DND-41 (cell line): Measurements from ENCODE around the gene MYOD1.

ENCODE experiments used
- ATAC-seq: fragments of 200-7000 bp; cut with Tn5 transposase; 3 replicates; pipeline ENCODE4 v1.9.1; 2021; ENCODE audit warnings: low read depth; ENCODE audit not compliant: insufficient read depth
- DNase-seq: peaks from one replicate; pipeline ENCODE4 v3.0.0-alpha.2; 2020
- H2AFZ ChIP-seq: 2 replicates; pipeline ENCODE4 v1.6.0; 2012; ENCODE audit warnings: low read depth, low read length
- H3K27ac ChIP-seq: 2 replicates; pipeline ENCODE4 v1.5.1; 2012; ENCODE audit warnings: low read length, inconsistent platforms
- H3K27me3 ChIP-seq: fragments of 200-600 bp; sonication (generic); 2 replicates; pipeline ENCODE4 v1.6.0; 2012; ENCODE audit warnings: low read length, mild to moderate bottlenecking, inconsistent platforms; ENCODE audit not compliant: insufficient read depth, poor library complexity
- H3K36me3 ChIP-seq: 2 replicates; pipeline ENCODE4 v1.5.1; 2012; ENCODE audit warnings: low read length, inconsistent platforms; ENCODE audit not compliant: insufficient read depth
- H3K4me1 ChIP-seq: 2 replicates; pipeline ENCODE4 v1.5.1; 2012; ENCODE audit warnings: mild to moderate bottlenecking, low read length; ENCODE audit not compliant: insufficient read depth
- H3K4me2 ChIP-seq: 2 replicates; pipeline ENCODE4 v1.6.0; 2012; ENCODE audit warnings: mild to moderate bottlenecking, moderate library complexity, low read length, inconsistent platforms; ENCODE audit not compliant: insufficient read depth
- H3K4me3 ChIP-seq, 2 experiments: fragments of 200-600 bp in 1 of 2; shearing (Covaris generic) in 1 of 2; 2 replicates each; pipeline ENCODE4 v1.5.1; 2012 to 2016; ENCODE audit warnings: inconsistent platforms in 2 of 2, low read length in 2 of 2, mild to moderate bottlenecking in 2 of 2, low read depth in 1 of 2, moderate library complexity in 1 of 2
- H3K79me2 ChIP-seq: 2 replicates; pipeline ENCODE4 v1.6.0; 2012; ENCODE audit warnings: low read length, inconsistent platforms; ENCODE audit not compliant: insufficient read depth
- H3K9ac ChIP-seq: 2 replicates; pipeline ENCODE4 v1.6.0; 2012; ENCODE audit warnings: low read depth, mild to moderate bottlenecking, inconsistent platforms, low read length, moderate library complexity
- H3K9me3 ChIP-seq: 2 replicates; pipeline ENCODE4 v1.5.1; 2012; ENCODE audit warnings: low read length, moderate library complexity, mild to moderate bottlenecking, inconsistent platforms; ENCODE audit not compliant: insufficient read depth, severe bottlenecking
- H4K20me1 ChIP-seq: 2 replicates; pipeline ENCODE4 v1.6.0; 2012; ENCODE audit warnings: low read length; ENCODE audit not compliant: insufficient read depth
- CTCF ChIP-seq: IDR thresholded peaks from 2 replicates; pipeline ENCODE4 v1.5.1; 2012; ENCODE audit warnings: borderline replicate concordance, low read length, moderate library complexity, mild to moderate bottlenecking; ENCODE audit not compliant: poor library complexity, severe bottlenecking; ENCODE audit errors: extremely low read depth
- EZH2 ChIP-seq: IDR thresholded peaks from 3 replicates; pipeline ENCODE4 v1.6.1; 2012; ENCODE audit warnings: borderline replicate concordance, low read depth, mild to moderate bottlenecking, moderate library complexity, low read length, inconsistent platforms; ENCODE audit not compliant: severe bottlenecking

Gene MYOD1

GRCh38 chr11:17742019-17742418 is 22.6 kb downstream of the MYOD1 start:
- Histone ChIP-seq H3K36me3 (no peaks in the 10 kb centered on the region), H3K4me2 (no peak overlapping the region), H3K79me2 (no peaks in the 10 kb centered on the region), H3K27ac (no peak overlapping the region), H3K9ac (no peak overlapping the region), H3K9me3 (no peaks in the 10 kb centered on the region), H3K27me3 (peaks cover 3% of the 10 kb centered on the region), H3K4me1 (no peaks in the 10 kb centered on the region), H3K4me3 (no peak overlapping the region), H2AFZ (no peak overlapping the region), H4K20me1 (no peaks in the 10 kb centered on the region)
- ATAC-seq (no peak), DNase-seq (no peak)
- TF ChIP-seq EZH2 (no peak), CTCF (no peak)

- TF ChIP-seq EZH2: no peak
- TF ChIP-seq CTCF: no peak
- no peak overlapping the region for H3K4me3 ChIP-seq
- H3K36me3 ChIP-seq: no peaks in the 10 kb centered on the region
- no peak overlapping the region for H3K27ac ChIP-seq
- no peak for DNase-seq
- peaks cover 3% of the 10 kb centered on the region for H3K27me3 ChIP-seq
- no peak for ATAC-seq
- H3K9me3 ChIP-seq: no peaks in the 10 kb centered on the region
- no peak overlapping the region for H3K4me2 ChIP-seq
- no peak overlapping the region for H2AFZ ChIP-seq
- no peaks in the 10 kb centered on the region for H3K79me2 ChIP-seq
- H4K20me1 ChIP-seq: no peaks in the 10 kb centered on the region
- H3K4me1 ChIP-seq: no peaks in the 10 kb centered on the region
- no peak overlapping the region for H3K9ac ChIP-seq
These were observed 23.8 kb downstream of the MYOD1 start for GRCh38 chr11:17743026-17743807.

- DNase-seq: no peak
- Histone ChIP-seq H3K27ac (no peak overlapping the region), H3K27me3 (peaks cover 3% of the 10 kb centered on the region), H3K79me2 (no peaks in the 10 kb centered on the region), H3K9ac (no peak overlapping the region), H3K4me3 (no peak overlapping the region), H4K20me1 (no peaks in the 10 kb centered on the region), H3K36me3 (no peaks in the 10 kb centered on the region), H3K9me3 (no peaks in the 10 kb centered on the region), H3K4me1 (no peaks in the 10 kb centered on the region), H3K4me2 (no peak overlapping the region), H2AFZ (no peak overlapping the region)
- TF ChIP-seq EZH2: no peak
- no peak for TF ChIP-seq CTCF
- no peak for ATAC-seq
These were observed 24.4 kb downstream of the MYOD1 start for GRCh38 chr11:17743808-17744119.
